Right cardiac atrium (tissue), 5 donors: ENCODE results near the gene URB2. TPM values are rescaled to one million over a fixed set of nuclear protein-coding genes. Genes with fewer than 3 reads are reported as not detected.

ENCODE experiments used
- ATAC-seq, 2 donors: fragments of 200-7000 bp; cut with Tn5 transposase; one replicate each; pipeline versions ENCODE4 v1.8.0 to v1.9.1; 2020; ENCODE audit warnings: moderate library complexity in 2 of 2, mild to moderate bottlenecking in 1 of 2
- DNase-seq, 3 donors: peaks; one replicate each; pipeline ENCODE4 v3.0.0-alpha.2; 2020
- H3K27ac ChIP-seq: one replicate; pipeline ENCODE4 v1.5.1; 2013; ENCODE audit warnings: mild to moderate bottlenecking, low read length, control low read depth, moderate library complexity
- H3K27me3 ChIP-seq: one replicate; pipeline ENCODE4 v1.6.1; 2013; ENCODE audit not compliant: control insufficient read depth, insufficient read depth
- H3K4me1 ChIP-seq: one replicate; pipeline ENCODE4 v1.6.1; 2013; ENCODE audit warnings: low read length; ENCODE audit not compliant: control insufficient read depth, insufficient read depth
- H3K4me3 ChIP-seq: one replicate; pipeline ENCODE4 v1.5.1; 2013; ENCODE audit warnings: low read length, control low read depth
- H3K9me3 ChIP-seq: one replicate; pipeline ENCODE4 v1.6.1; 2013; ENCODE audit warnings: low read length; ENCODE audit not compliant: control insufficient read depth
- whole genome bisulfite sequencing: extraction: QIAGEN DNeasy Blood & Tissue Kit; methylation state at CpG from one replicate; pipeline ENCODE4 v1.1.7; 2013; 5-methylcytosine and 5-hydroxymethylcytosine counted together
- intact Hi-C, 4 donors: fragments of 100-400 bp; cut with DNase I; formaldehyde crosslinking; loops; one replicate each; pipeline versions ENCODE4 v1.11.0 to v1.14.0; 2022 to 2023
- polyA plus RNA-seq: library from polyadenylated mRNA; stranded (reverse); fragments of 200-250 nt; gene quantifications from one replicate; pipeline ENCODE4 v1.2.3, GENCODE V29; 2013
- total RNA-seq, 4 donors: library from RNA; stranded (reverse); fragmentation: NEBNext Ultra II Directional; extraction: Animal tissue kit (Norgen Biotek cat#: 25700); gene quantifications; one replicate each; pipeline ENCODE4 v1.2.1, GENCODE V29; 2021
- donor health status: healthy with polysubstance abuse.
- donor health status: DM: no; HTN: yes; CAD: no.
- donor health status: DM: no; HTN: no; CAD: no.
- donor health status: DM: no; HTN: yes; CAD: no; lungs with severe emphysema.
- donor health status: DM: yes; HTN: yes; CAD: no.

The URB2 gene
- total and polyA plus RNA-seq, 5 donors = 1.9 to 7.5 (median 4.2) TPM

DNA sequence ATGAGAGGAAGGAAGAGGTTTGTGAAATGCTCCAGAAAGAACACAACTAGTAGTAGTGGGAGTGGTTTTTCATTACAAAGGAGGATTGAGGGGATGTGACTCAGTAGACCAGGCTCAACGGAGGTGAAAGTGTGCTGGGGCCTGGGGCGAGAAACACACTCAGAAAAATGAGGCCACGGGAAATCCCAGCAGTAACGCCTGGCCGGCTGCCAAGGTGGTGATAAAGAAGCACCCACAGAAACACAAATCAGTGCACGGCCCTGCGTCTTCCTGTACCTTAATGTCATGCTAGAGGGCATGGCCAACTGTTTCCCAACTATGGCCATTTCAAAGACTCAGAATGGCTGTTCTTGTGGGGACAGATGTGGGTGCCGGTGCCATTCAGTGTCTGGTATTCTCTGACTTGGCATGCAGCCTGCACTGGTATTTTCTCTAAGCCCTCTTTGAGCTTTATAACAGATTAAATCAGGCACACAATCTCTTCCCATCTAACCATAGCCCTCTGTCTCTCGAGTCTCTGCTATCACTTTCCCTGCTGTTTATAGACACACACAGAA, 38.2 kb downstream of the URB2 start:
- DNase-seq = peak in 1 of 3 donors; percentile 71
- ATAC-seq = no peak
- intact Hi-C loops = loop anchor here in 2 of 4 donors (5.0 to 10.0 kb wide), 3 partner anchors 548 to 651 kb away; no protein-coding TSS in a partner anchor
- Histone ChIP-seq H3K27me3 (no peaks in the 10 kb centered on the region), H3K4me3 (no peak overlapping the region), H3K4me1 (peaks cover 3% of the 10 kb centered on the region), H3K27ac (no peak overlapping the region), H3K9me3 (no peaks in the 10 kb centered on the region)
- 49% methylated on average over 9 of the region's 9 CpGs for WGBS

DNA sequence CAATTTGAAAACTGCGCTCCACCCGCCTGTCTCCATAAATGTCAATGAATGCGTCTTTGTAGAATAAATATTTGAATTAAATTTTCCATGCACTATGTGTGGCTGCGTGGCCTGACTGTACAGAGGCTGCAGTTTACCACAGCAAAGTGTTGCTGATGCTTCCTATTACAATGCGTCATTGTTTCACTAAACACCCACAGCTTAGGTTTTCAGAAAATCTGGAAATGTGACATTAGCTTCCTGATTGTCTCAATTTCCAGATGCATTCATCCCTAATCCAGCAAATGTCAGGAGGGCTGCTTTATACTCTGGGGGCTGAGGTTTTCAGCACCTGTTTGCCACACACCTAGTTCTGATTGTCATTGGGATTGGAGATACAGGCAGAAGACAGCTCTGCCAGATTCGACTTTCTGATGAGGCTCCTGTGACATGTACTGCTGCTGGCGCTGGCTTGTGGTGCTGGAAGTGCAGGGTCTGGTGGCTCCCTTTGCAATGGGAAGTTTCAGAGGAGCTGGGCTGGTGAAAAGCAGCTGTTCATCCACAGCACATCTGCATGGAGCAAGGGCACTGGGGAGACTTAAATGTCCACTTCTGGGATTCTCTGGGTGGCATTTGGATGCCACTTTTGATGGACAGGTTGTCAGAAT, 40.0 kb downstream of the URB2 start:
- WGBS = 86% methylated on average over 7 of the region's 7 CpGs
- Histone ChIP-seq H3K27ac (no peak overlapping the region), H3K4me1 (peaks cover 3% of the 10 kb centered on the region), H3K27me3 (no peaks in the 10 kb centered on the region), H3K9me3 (no peaks in the 10 kb centered on the region), H3K4me3 (no peak overlapping the region)
- ATAC-seq (no peak), DNase-seq (no peak)
- intact Hi-C loops = loop anchor here in 1 of 4 donors (10.0 kb wide), 1 partner anchor 649 kb away; no protein-coding TSS in a partner anchor

DNA sequence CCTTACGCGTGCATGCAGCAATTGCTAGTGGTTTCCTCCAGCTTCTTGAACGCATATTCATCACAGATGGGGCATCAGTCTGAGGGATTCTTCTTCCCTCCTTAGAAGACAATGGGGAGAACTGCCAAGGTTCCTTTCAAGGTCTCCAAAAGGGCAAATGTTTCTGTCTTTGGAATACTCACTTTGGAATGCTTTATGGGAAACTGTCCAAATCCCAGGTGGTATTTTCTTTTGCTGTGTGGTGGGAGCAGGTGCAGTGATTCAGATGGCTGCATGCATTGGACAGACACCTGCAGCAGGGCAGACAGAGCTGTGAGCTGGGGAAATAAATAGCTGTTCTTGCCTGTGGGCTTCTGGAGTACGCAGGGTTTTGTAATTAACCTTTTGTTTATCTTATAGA, 40.5 kb downstream of the URB2 start:
- no peak for DNase-seq
- Histone ChIP-seq H3K9me3 (no peaks in the 10 kb centered on the region), H3K4me3 (no peak overlapping the region), H3K4me1 (peaks cover 3% of the 10 kb centered on the region), H3K27ac (no peak overlapping the region), H3K27me3 (no peaks in the 10 kb centered on the region)
- ATAC-seq = no peak
- WGBS = 87% methylated on average over 4 of the region's 4 CpGs
- intact Hi-C loops = loop anchor here in 1 of 4 donors (10.0 kb wide), 1 partner anchor 648 kb away; no protein-coding TSS in a partner anchor

DNA sequence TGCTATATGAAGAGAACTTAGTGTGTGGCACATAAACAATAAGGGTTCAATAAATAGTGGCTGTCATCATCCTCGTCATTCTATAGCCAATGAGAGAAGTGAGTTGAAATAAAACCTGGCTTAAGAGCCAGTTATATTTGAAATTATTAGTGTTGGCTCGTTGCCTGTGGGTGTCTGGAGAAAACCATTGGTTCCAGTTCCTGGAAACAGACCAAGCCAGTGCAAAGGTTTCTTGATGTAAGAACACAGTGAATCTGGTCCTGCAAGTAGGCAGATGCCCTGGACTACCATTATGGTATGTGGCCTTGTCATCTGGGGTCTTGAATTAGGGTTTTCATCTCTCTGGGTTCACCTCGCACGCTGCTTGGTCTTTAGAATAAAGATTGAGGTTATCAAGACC, 43.3 kb downstream of the URB2 start:
- H3K27ac ChIP-seq = no peak overlapping the region
- intact Hi-C loops = loop anchor here in 1 of 4 donors (10.0 kb wide), 1 partner anchor 645 kb away; no protein-coding TSS in a partner anchor
- H3K27me3 ChIP-seq = no peaks in the 10 kb centered on the region
- no peaks in the 10 kb centered on the region for H3K4me1 ChIP-seq
- H3K9me3 ChIP-seq = no peaks in the 10 kb centered on the region
- ATAC-seq (no peak), DNase-seq (no peak)
- WGBS = 79% methylated on average over 4 of the region's 4 CpGs
- H3K4me3 ChIP-seq = no peak overlapping the region

DNA sequence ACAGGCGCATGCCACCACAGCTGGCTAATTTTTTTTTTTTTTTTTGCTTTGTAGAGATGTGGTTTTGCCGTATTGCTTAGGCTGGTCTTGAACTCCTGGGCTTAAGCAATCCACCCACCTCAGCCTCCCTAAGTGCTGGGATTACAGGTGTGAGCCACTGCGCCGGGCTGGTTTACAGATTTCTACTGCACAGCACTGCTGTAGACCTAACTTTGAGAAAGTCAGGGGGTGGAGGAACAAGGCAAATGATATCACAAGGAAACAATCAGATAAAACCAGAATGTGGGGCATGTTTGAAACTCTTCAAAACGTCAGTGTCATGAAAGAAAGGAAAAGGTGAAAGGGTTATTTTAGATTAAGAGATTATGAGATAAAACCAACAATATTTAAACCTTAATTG, 45.3 kb downstream of the URB2 start:
- Histone ChIP-seq H3K27me3 (no peaks in the 10 kb centered on the region), H3K4me1 (no peaks in the 10 kb centered on the region), H3K9me3 (no peaks in the 10 kb centered on the region), H3K27ac (no peak overlapping the region), H3K4me3 (no peak overlapping the region)
- DNase-seq (no peak), ATAC-seq (no peak)
- intact Hi-C loops = no loop called here
- 77% methylated on average over 5 of the region's 5 CpGs for WGBS

DNA sequence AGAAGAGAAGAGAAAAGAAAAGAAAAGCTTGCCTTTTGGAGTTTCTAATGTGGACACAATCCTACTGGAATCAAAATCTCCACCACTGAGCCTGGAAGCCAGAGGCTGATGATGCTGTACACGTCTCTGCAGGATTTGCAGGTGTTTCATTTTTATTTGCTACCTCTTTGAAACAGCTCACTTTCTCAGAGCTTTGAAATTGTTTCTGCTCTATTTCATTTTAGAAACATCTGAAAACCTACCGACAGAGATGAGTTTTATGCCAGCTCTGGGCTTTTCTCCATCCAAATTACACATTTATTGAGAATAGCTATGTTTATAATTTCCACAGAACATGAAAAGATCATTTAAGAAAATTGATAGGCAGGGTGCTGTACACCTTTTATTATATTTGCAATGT, 46.2 kb downstream of the URB2 start:
- no peaks in the 10 kb centered on the region for H3K27me3 ChIP-seq
- ATAC-seq (no peak), DNase-seq (no peak)
- WGBS = 84% methylated on average over 2 of the region's 2 CpGs
- H3K4me3 ChIP-seq = no peak overlapping the region
- no peaks in the 10 kb centered on the region for H3K9me3 ChIP-seq
- intact Hi-C loops = no loop called here
- no peaks in the 10 kb centered on the region for H3K4me1 ChIP-seq
- no peak overlapping the region for H3K27ac ChIP-seq

DNA sequence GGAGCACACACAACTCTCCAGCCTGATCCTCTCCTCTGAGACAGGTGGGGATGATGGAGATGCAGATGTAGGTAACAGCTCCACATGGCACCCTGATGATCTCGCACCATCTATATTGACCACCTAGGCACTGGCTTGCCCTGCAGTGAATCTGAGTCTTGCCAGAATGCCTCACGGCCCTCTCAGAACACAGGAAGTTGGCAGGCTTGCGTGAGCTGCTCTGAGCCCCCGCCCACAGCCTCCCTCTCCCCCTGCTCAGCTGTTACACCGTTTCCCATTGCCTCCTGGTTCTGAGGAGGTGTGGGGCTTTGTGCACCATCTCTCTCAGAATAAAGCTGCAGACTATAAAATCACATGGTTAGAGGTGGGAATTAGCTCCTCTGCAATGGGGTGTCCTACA, 48.0 kb downstream of the URB2 start:
- Histone ChIP-seq H3K4me1 (no peaks in the 10 kb centered on the region), H3K27me3 (no peaks in the 10 kb centered on the region), H3K27ac (no peak overlapping the region), H3K4me3 (no peak overlapping the region), H3K9me3 (no peaks in the 10 kb centered on the region)
- WGBS = 49% methylated on average over 5 of the region's 5 CpGs
- DNase-seq = no peak
- intact Hi-C loops = no loop called here
- ATAC-seq = no peak

DNA sequence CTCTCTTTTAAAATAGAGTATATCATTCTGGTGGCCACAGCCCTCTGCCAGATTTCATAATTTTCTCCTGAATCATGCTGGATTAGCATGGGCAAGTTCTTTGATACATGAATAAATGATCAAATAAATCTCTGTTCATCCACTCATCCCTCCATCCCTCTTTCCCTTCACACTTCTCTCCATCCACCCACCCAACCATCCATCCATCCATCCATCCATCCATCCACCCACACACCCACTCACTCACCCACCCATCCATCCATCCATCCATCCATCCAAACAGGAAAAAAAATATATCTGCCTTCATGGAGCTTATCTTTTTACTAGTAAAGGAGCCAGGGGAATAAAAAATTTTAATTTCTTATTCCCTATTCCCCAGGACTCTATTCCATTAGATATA, 49.3 kb downstream of the URB2 start:
- intact Hi-C loops = no loop called here
- no peak overlapping the region for H3K27ac ChIP-seq
- no peaks in the 10 kb centered on the region for H3K9me3 ChIP-seq
- ATAC-seq = no peak
- no peak overlapping the region for H3K4me3 ChIP-seq
- H3K4me1 ChIP-seq = no peaks in the 10 kb centered on the region
- H3K27me3 ChIP-seq = no peaks in the 10 kb centered on the region
- no peak for DNase-seq

DNA sequence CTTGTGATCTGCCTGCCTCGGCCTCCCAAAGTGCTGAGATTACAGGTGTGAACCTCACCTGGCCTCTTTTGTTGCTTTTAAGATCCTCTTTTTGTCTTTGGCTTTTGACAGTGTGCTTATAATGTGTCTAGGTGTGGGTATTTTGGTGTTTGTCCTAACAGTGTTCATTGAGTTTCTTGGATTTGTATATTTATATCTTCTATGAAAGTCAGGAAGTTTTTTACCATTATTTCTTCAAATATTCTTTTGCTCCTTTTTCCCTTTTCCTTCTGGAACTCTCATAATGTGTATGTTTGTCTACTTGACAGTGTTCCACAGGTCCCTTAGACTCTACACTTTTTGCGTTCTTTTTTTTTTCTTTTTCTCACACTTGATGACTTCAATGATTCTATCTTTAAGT, 59.1 kb downstream of the URB2 start:
- DNase-seq (no peak), ATAC-seq (no peak)
- Histone ChIP-seq H3K9me3 (no peaks in the 10 kb centered on the region), H3K27ac (no peak overlapping the region), H3K4me3 (no peak overlapping the region), H3K27me3 (no peaks in the 10 kb centered on the region), H3K4me1 (no peaks in the 10 kb centered on the region)
- intact Hi-C loops = no loop called here
- WGBS = 89% methylated on average over 2 of the region's 2 CpGs

DNA sequence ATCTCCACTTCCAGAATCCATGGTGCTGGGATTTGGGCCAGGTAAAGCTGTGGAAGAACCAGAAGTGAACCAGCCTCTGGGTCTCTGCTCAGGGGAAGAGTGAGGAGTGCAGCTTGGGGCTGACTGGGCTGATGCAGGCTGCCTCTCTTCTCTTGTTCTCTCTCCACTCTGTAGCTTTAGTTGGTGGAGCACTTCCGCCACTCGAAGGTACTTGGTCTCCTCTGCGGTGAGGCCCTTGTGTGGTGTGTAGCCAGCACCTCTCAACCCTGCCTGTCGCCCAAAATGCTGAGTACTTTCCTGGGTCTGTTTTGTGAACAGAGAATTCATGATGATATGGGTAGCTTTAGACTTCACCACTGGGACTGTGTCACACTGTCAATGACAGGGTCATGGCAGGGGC, 63.2 kb downstream of the URB2 start:
- WGBS = 94% methylated on average over 4 of the region's 4 CpGs
- Histone ChIP-seq H3K27ac (no peak overlapping the region), H3K9me3 (no peaks in the 10 kb centered on the region), H3K4me1 (peaks cover under 1% of the 10 kb centered on the region), H3K4me3 (no peak overlapping the region), H3K27me3 (no peaks in the 10 kb centered on the region)
- no peak for ATAC-seq
- intact Hi-C loops = no loop called here
- no peak for DNase-seq

DNA sequence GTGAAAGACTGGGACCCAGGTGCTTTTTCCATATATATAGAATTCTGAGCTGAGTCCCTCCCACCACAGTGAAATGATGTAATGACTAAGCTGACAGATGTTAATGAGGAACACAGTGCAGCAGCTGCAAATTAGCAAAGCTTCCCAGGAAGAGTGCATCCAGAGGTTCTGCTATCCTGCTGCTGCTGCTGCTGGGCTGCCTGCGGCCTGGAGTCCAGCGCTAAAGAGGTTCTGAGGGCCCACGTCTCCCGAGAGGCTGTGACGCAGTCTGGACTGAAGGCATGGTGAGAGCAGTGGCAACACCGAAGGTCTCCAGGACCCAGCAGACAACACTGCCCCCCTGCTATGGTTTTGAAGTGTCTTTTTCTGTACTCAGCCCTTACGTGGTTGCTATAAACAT, 63.9 kb downstream of the URB2 start:
- intact Hi-C loops = no loop called here
- DNase-seq (no peak), ATAC-seq (no peak)
- Histone ChIP-seq H3K27ac (no peak overlapping the region), H3K27me3 (no peaks in the 10 kb centered on the region), H3K9me3 (no peaks in the 10 kb centered on the region), H3K4me1 (peaks cover 3% of the 10 kb centered on the region), H3K4me3 (no peak overlapping the region)
- 70% methylated on average over 7 of the region's 7 CpGs for WGBS
